Small intestine (tissue), 7 donors: Measurements from ENCODE around the gene LAX1. TPM values are rescaled to one million over a fixed set of nuclear protein-coding genes. Genes with fewer than 3 reads are reported as not detected.
"Not testable (repeated sequence)": the region's sequence is repeated elsewhere in the genome, so short reads cannot be mapped to it uniquely, and the experiment has no call there.

Experiments used
- DNase-seq, 2 donors: peaks; one replicate each; pipeline versions ENCODE4 v3.0.0 to v3.0.0-alpha.2; 2013
- FAIRE-seq: peaks from 2 replicates; lab custom pipeline; 2012; peaks lifted over from hg19 to GRCh38; lab: Jason Lieb, UNC
- H3K27ac ChIP-seq, 3 donors: one replicate each; pipeline ENCODE4 v1.5.1; 2013; ENCODE audit warnings: low read length in 2 of 3, mild to moderate bottlenecking in 2 of 3, control low read depth in 1 of 3, inconsistent platforms in 1 of 3, low read depth in 1 of 3, moderate library complexity in 1 of 3
- H3K27me3 ChIP-seq, 3 donors: one replicate each; pipeline ENCODE4 v1.6.1; 2013; ENCODE audit warnings: low read length in 3 of 3, inconsistent platforms in 1 of 3; ENCODE audit not compliant: control insufficient read depth in 3 of 3, insufficient read depth in 3 of 3
- H3K36me3 ChIP-seq, 3 donors: one replicate each; pipeline ENCODE4 v1.6.1; 2013; ENCODE audit warnings: low read length in 3 of 3, inconsistent platforms in 1 of 3, low read depth in 1 of 3, mild to moderate bottlenecking in 1 of 3, moderate library complexity in 1 of 3; ENCODE audit not compliant: control insufficient read depth in 3 of 3, insufficient read depth in 2 of 3
- H3K4me1 ChIP-seq, 3 donors: one replicate each; pipeline ENCODE4 v1.6.1; 2013; ENCODE audit warnings: low read length in 2 of 3, inconsistent platforms in 1 of 3, low read depth in 1 of 3, mild to moderate bottlenecking in 1 of 3, moderate library complexity in 1 of 3; ENCODE audit not compliant: control insufficient read depth in 3 of 3, insufficient read depth in 2 of 3
- H3K4me3 ChIP-seq, 3 donors: one replicate each; pipeline ENCODE4 v1.5.1; 2013; ENCODE audit warnings: low read length in 3 of 3, control low read depth in 1 of 3, inconsistent platforms in 1 of 3, low read depth in 1 of 3, mild to moderate bottlenecking in 1 of 3, moderate library complexity in 1 of 3
- H3K9me3 ChIP-seq, 2 donors: one replicate each; pipeline ENCODE4 v1.6.1; 2013; ENCODE audit warnings: low read depth in 1 of 2, low read length in 1 of 2; ENCODE audit not compliant: control insufficient read depth in 2 of 2, insufficient read depth in 1 of 2
- WGBS, 3 donors: extraction: QIAGEN DNeasy Blood & Tissue Kit; methylation state at CpG; one replicate each; pipeline ENCODE4 v1.1.7; 2013; 5-methylcytosine and 5-hydroxymethylcytosine counted together
- polyA plus RNA-seq, 4 donors: library from polyadenylated mRNA; stranded (reverse) in 3 of 4; unstranded in 1 of 4; fragments of 200-250 nt in 3 of 4; fragments of 120-200 nt in 1 of 4; gene quantifications; one replicate each; pipeline versions ENCODE4 v1.2.1 to v1.2.3, GENCODE V29; 2013
- donor health status: healthy with polysubstance abuse.
- donor health status: control.
- donor health status: control.
- donor health status: Bipolar disorder and iron deficiency.
- donor health status: healthy.

The LAX1 gene
- polyA plus RNA-seq, 4 donors: 0.19 to 0.81 (median 0.72) TPM; not detected in 1

DNA sequence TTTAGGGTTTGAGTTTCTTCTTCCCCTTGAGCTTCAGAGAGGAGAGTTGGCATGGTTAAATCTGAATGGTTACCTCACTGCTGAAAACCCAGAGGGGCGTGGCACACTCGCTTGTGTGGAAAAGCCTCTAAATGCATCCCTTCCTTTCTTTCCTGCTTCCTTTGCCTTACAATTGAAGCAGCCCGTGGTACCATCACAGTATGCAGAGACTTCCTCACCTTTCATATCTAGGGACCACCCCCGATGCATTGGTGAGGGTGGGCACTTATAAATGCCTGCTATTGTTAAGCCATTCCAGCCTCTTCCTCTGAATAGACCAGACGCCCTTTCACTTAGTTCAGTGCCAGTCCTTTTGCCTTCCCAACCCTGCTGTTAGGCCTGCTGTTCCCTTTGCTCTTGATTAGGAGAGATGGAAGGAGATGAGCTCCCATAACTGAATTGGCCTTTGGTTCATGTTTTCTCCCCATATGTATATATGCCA is 21.9 kb upstream of the LAX1 start:
- H3K4me3 ChIP-seq: no peak overlapping the region
- peak overlapping the region in 1 of 3 donors; percentile 12 for H3K27ac ChIP-seq
- peaks cover 0 to 3% (median 0%) of the 10 kb centered on the region in 3 donors for H3K4me1 ChIP-seq
- peaks cover 0 to 3% of the 10 kb centered on the region in 2 donors for H3K9me3 ChIP-seq
- H3K36me3 ChIP-seq: peaks cover 0 to 13% (median 2%) of the 10 kb centered on the region in 3 donors
- no peak for FAIRE-seq
- H3K27me3 ChIP-seq: no peaks in the 10 kb centered on the region
- 69% methylated on average over 5 of the region's 5 CpGs for WGBS, 3 donors
- DNase-seq: no peak

DNA sequence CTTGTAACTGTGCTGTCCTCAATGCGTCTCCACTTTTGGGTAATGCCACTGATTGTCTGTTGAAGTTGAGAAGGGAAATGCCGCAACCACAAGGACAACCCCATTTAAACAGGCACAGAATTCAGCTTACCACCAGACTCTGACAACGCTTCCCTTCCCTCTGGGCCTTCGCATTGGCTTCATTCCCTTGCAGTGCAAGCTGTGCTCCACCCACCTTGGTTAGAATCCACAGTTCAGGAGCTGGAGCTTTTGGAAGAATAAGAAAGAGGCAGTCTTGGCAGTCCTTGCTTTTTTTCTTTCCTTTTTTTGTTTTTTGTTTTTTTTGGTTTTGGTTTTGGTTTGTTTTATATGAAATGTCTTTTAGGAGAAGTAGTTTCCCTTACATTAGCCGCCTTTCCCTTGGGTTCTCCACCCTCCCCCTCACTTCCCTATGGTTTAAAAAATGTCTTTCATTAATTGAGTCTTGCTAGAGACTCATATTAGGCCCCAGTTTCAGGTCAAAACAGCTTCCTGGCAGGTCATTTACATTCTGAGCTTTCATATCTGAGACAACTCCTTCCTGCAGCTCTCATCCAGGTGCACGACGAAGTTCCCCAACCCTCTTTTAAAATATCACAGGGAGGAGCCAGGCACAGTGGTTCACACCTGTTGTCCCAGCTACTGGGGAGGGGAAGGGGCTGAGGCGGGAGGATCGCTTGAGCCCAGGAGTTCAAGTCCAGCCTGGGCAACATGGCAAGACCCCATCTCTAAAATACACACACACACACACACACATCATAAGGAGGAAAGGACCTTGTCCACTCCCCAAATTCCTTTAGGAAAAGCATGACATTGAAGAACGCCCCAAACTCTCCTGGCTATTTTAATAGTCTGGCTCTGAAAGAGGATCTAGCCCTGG is 20.7 kb upstream of the LAX1 start:
- peak overlapping the region in 1 of 3 donors; percentile 81 for H3K27ac ChIP-seq
- H3K4me1 ChIP-seq: peaks cover 0 to 3% (median 0%) of the 10 kb centered on the region in 3 donors
- FAIRE-seq (no peak), DNase-seq (no peak)
- H3K4me3 ChIP-seq: no peak overlapping the region
- no peaks in the 10 kb centered on the region for H3K27me3 ChIP-seq
- H3K36me3 ChIP-seq: peaks cover 0 to 12% (median 2%) of the 10 kb centered on the region in 3 donors
- H3K9me3 ChIP-seq: peaks cover 0 to 3% of the 10 kb centered on the region in 2 donors
- WGBS, 3 donors: 60 to 78% (median 75%) methylated on average over 10 of the region's 10 CpGs

DNA sequence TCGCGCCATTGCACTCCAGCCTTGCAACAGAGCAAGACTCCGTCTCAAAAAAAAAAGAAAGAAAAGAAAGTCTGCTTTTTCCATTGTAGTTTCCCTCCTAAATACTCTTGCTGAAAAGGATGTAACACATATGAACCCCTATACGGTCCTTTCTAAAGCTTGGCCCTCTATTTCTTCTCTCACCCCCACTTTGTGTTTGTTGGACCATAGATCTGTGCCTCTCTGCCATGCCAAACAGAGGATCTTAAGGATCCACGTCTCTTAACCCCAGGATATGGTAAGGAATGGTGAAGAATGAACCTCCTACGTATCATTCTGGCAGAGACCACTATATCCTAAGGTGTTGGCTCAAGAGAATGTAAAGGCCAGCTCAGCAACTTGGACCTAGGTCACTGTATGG is 18.7 kb upstream of the LAX1 start:
- FAIRE-seq (no peak), DNase-seq (no peak)
- H3K4me3 ChIP-seq: no peak overlapping the region

DNA sequence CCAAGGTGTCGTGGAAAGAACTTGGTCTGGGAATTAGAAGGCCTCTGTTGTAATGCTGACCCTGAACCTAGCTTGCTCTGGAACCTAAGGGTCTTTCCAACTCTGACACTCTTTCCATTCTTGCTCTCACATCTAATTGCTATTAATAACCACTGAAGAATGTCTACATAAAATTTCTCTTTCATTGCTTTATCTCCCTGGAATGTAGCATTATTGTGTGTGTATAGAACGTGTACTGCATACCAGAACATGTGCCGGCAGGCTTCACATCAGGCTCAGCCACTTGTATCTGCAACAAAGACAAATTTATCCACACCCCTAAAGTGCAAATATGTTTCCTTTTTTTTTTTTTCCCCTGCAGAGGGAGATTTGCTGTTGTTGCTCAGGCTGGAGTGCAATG is 13.9 kb upstream of the LAX1 start:
- no peaks in the 10 kb centered on the region for H3K36me3 ChIP-seq
- FAIRE-seq (no peak), DNase-seq (no peak)
- H3K4me1 ChIP-seq: no peaks in the 10 kb centered on the region
- peaks cover 0 to 3% of the 10 kb centered on the region in 2 donors for H3K9me3 ChIP-seq
- H3K27ac ChIP-seq: no peak overlapping the region
- no peaks in the 10 kb centered on the region for H3K27me3 ChIP-seq
- WGBS, 3 donors: 78 to 83% (median 82%) methylated on average over 3 of the region's 3 CpGs
- no peak overlapping the region for H3K4me3 ChIP-seq

More for the DNA sequence above, 18.7 kb upstream of the LAX1 start:
- H3K27ac ChIP-seq: no peak overlapping the region
- peaks cover 0 to 3% of the 10 kb centered on the region in 2 donors for H3K9me3 ChIP-seq
- WGBS, 3 donors: 95 to 99% (median 96%) methylated on average over 6 of the region's 6 CpGs
- H3K4me1 ChIP-seq: peaks cover 0 to 3% (median 0%) of the 10 kb centered on the region in 3 donors
- H3K36me3 ChIP-seq: peaks cover 0 to under 1% (median 0%) of the 10 kb centered on the region in 3 donors
- no peaks in the 10 kb centered on the region for H3K27me3 ChIP-seq

DNA sequence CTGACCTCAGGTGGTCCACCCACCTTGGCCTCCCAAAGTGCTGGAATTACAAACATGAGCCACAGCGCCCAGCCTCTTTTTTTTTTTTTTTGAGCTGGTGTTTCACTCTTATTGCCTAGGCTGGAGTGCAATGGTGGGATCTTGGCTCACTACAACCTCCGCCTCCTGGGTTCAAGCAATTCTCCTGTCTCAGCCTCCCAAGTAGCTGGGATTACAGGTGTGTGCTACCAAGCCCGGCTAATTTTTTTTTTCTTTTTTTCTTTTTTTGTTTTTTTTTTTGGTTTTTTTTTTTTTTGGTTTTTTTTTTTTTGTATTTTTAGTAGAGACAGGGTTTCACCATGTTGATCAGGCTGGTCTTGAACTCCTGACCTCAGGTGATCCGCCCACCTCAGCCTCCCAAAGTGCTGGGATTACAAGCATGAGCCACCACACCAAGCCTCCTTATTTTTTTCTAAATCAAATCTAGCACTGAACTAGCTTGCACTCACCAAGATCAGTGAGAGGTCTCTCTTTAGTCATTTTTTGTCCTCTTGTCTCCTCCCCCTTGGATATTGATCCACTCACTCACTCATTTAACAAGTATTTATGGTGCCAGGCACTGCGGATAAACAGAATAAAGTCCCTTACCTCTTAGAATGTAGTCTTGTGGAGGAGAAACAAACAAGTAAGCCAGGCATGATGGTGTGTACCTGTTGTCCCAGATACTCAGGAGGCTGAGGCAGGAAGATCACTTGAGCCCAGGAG is 13.2 kb upstream of the LAX1 start:
- not testable (repeated sequence) for FAIRE-seq

DNA sequence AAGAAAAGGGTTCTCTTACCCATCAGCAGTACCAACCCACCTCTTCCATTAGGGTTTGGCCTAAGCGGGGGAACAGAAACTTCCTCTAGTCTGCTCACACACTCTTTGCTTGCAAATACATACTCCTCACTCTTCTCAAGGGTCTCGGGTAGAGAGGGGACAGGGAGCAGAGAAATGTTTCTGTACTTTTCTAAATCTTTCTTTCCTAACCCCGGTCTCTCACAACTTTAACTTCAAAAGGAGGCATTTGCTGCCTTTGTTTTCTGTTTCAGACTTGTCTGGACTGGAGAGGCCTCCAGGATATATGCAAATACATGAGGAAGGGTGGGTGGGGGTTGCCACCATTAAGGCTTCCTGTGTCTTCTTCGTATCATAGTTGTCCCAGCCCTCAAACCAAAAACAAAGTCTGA is 10.5 kb upstream of the LAX1 start:
- Histone ChIP-seq H3K9me3 (no peaks in the 10 kb centered on the region), H3K4me1 (no peaks in the 10 kb centered on the region), H3K27me3 (no peaks in the 10 kb centered on the region), H3K27ac (peak overlapping the region in 1 of 3 donors; percentile 22), H3K36me3 (no peaks in the 10 kb centered on the region), H3K4me3 (no peak overlapping the region)
- FAIRE-seq (no peak), DNase-seq (no peak)
- WGBS, 3 donors: 71 to 80% (median 78%) methylated on average over 4 of the region's 4 CpGs

More for the DNA sequence above, 13.2 kb upstream of the LAX1 start:
- not testable (repeated sequence) for H3K27me3 ChIP-seq, H3K4me3 ChIP-seq, H3K4me1 ChIP-seq, H3K36me3 ChIP-seq, H3K9me3 ChIP-seq, H3K27ac ChIP-seq
- peak in 1 of 2 donors; percentile 69 for DNase-seq
- WGBS, 3 donors: 82 to 86% (median 84%) methylated on average over 5 of the region's 5 CpGs

DNA sequence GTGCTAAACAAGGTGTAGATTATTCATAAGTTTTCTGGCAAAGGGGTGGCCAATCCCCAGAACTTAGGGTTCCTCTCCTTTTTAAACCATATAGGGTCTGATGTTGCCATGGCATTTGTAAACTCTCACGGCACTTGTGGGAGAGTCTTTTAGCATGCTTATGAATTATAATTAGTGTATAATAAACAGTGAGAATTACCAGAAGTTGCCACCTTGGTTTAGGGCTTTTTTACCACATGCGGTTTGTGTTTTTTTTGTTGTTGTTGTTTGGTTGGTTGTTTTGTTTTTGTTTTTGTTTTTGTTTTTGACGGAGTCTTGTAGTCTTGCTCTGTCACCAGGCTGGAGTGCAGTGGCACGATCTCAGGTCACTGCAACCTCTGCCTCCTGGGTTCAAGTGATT is 8.9 kb upstream of the LAX1 start:
- Histone ChIP-seq H3K4me3 (no peak overlapping the region), H3K36me3 (no peaks in the 10 kb centered on the region), H3K9me3 (no peaks in the 10 kb centered on the region), H3K27ac (no peak overlapping the region), H3K4me1 (no peaks in the 10 kb centered on the region), H3K27me3 (no peaks in the 10 kb centered on the region)
- WGBS, 3 donors: 71 to 84% (median 79%) methylated on average over 4 of the region's 4 CpGs
- FAIRE-seq: no peak
- DNase-seq: no peak

DNA sequence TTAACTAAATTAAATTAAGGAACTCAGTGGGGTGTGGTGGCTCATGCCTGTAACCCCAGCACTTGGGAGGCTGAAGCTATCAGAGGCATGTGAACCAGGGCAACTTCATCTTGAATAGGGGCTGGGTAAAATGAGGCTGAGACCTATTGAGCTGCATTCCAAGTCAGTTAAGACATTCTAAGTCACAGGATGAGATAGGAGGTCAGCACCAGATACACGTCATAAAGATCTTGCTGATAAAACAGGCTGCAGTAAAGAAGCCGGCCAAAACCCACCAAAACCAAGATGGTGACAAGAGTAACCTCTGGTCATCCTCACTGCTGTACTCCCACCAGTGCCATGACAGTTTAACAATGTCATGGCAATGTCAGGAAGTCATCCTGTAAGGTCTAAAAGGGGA is 6.2 kb upstream of the LAX1 start:
- not testable (repeated sequence) for FAIRE-seq, DNase-seq, H3K27me3 ChIP-seq, H3K9me3 ChIP-seq, H3K27ac ChIP-seq, H3K4me1 ChIP-seq, H3K4me3 ChIP-seq, H3K36me3 ChIP-seq
- 61 to 80% (median 71%) methylated on average over 2 of the region's 2 CpGs for WGBS, 3 donors
